C4-2B (cell line): ENCODE measurements around the gene SULT1A1.
"Not testable (repeated sequence)": the region's sequence is repeated elsewhere in the genome, so short reads cannot be mapped to it uniquely, and the experiment has no call there.

Source experiments
- H3K27ac ChIP-seq: fragments of 450-650 bp; 2 replicates; pipeline ENCODE4 v1.5.1; 2017
- CTCF ChIP-seq: fragments of 450-650 bp; conservative IDR thresholded peaks from 2 replicates; pipeline ENCODE4 v1.5.1; 2017; ENCODE audit warnings: mild to moderate bottlenecking
- ZFX ChIP-seq: fragments of 450-650 bp; IDR thresholded peaks from 2 replicates; pipeline ENCODE4 v1.6.1; 2017

Gene SULT1A1

GRCh38 chr16:28597692-28598261 is 12.1 kb downstream of the SULT1A1 start:
- TF ChIP-seq ZFX (no peak), CTCF (no peak)

GRCh38 chr16:28596840-28597691 is 12.8 kb downstream of the SULT1A1 start, which contains the start of gene SULT1A2:
TSS of gene SULT1A2 (minus strand) at chr16:28597050. CDS start at chr16:28595930, 1,120 bp downstream.
- no peak for TF ChIP-seq CTCF
- no peak for TF ChIP-seq ZFX
- H3K27ac ChIP-seq, result no peak within 1 kb of the TSS

More at GRCh38 chr16:28597692-28598261, 12.1 kb downstream of the SULT1A1 start:
- H3K27ac ChIP-seq, result no peak overlapping the region

GRCh38 chr16:28596115-28596630 is 13.7 kb downstream of the SULT1A1 start:
- H3K27ac ChIP-seq, result no peak overlapping the region
- TF ChIP-seq CTCF (no peak), ZFX (no peak)

GRCh38 chr16:28595451-28595850 is 14.4 kb downstream of the SULT1A1 start:
- H3K27ac ChIP-seq, result not testable (repeated sequence)

- H3K27ac ChIP-seq, result no peak overlapping the region
- no peak for TF ChIP-seq ZFX
- no peak for TF ChIP-seq CTCF
Observed at GRCh38 chr16:28592979-28593553, 16.8 kb downstream of the SULT1A1 start.

GRCh38 chr16:28592511-28592910 is 17.3 kb downstream of the SULT1A1 start:
- no peak overlapping the region for H3K27ac ChIP-seq
- no peak for TF ChIP-seq CTCF
- TF ChIP-seq ZFX, result no peak

GRCh38 chr16:28591355-28591754 is 18.5 kb downstream of the SULT1A1 start:
- TF ChIP-seq ZFX (no peak), CTCF (no peak)
- H3K27ac ChIP-seq, result no peak overlapping the region
